Stimulated activated CD4-positive, alpha-beta T cell treated with anti-CD3 and anti-CD28 coated beads, TNF-alpha, amount 100 ng/mL, for 48 hours (primary cell): ENCODE results near the gene SULT1A3.
"Not testable (repeated sequence)": the region's sequence is repeated elsewhere in the genome, so short reads cannot be mapped to it uniquely, and the experiment has no call there.

Experiments used
- DNase-seq, 3 donors: peaks; one replicate each; pipeline ENCODE4 v3.0.0-alpha.2; 2020; ENCODE audit warnings: low read depth in 3 of 3

Gene SULT1A3

GRCh38 chr16:30186782-30187555, 12.1 kb upstream of the SULT1A3 start:
- peak; percentile 75 to 92 (median 80) for DNase-seq

DNA sequence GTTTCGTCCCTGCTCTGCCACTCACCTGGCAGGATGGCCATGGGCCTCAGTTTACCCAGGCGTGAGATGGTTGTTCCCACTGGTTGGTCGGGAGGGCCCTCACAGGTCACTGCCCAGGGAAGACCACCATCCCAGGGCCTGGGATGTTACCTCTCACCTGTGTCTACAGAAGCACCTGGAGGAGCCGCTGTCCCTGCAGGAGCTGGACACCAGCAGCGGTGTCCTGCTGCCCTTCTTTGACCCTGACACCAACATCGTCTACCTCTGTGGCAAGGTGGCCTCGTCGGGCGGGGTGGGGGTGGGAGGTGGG, 11.5 kb upstream of the SULT1A3 start:
- no peak for DNase-seq

DNA sequence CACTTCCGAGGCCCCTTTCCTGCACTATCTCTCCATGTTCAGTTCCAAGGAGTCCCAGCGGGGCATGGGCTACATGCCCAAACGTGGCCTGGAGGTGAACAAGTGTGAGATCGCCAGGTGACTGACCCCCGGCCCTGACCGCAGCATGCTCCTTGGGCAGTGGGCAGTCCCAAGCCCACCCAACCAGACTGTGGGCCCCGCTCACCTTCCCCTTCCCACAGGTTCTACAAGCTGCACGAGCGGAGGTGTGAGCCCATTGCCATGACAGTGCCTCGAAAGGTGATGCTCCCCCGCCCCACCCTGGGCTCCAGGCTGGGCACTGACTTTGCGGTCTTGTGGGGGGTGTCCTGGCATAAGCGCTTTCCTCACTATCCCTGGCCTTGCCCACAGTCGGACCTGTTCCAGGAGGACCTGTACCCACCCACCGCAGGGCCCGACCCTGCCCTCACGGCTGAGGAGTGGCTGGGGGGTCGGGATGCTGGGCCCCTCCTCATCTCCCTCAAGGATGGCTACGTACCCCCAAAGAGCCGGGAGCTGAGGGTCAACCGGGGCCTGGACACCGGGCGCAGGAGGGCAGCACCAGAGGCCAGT, 11.0 kb upstream of the SULT1A3 start:
- DNase-seq, result no peak

DNA sequence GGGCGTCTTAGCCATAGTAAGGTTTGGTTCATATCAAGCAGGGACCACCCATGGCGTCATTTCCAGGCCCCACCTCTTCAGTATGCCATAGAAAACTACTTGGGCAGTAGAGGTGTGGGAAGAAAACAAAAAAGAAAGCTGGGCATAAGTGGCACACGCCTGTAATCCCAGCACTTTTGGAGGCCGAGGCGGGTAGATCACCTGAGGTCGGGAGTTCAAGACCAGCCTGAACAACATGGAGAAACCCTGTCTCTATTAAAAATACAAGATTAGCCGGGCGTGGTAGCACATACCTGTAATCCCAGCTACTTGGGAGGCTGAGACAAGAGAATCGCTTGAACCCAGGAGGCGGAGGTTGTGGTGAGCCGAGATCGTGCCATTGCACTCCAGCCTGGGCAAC, 7.9 kb upstream of the SULT1A3 start:
- not testable (repeated sequence) for DNase-seq

GRCh38 chr16:30193098-30193497, 6.0 kb upstream of the SULT1A3 start:
- not testable (repeated sequence) for DNase-seq

DNA sequence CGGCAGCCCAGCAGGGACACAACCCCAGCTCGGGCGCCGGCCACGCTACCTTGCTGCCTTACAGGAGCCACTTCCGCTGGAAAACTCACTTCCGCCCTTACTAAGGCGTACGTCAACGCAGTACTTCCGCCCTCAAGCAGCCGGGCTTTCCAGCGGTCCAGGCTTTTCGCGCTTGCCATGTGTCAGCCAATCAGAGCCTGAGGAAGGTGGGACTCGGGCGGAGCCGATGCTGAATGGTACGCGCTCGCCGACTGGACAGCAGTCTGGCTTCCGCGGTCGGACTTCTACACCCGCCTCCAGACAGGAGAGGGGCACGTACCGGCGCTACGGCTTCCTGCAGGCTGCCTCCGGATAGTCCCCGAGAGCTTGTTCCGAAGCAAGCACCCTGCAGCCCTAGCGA, 5.4 kb upstream of the SULT1A3 start, which contains the start of the genes BOLA2B and SLX1A:
BOLA2B (minus strand) TSS at position 52 of the 400 bp plus-strand sequence. CDS start 71 bp downstream, outside the sequence.
SLX1A (plus strand) TSS at position 261 of the 400 bp plus-strand sequence. CDS start 210 bp downstream, outside the sequence.
- DNase-seq, result not testable (repeated sequence)

- DNase-seq, result not testable (repeated sequence)
Measured at GRCh38 chr16:30194172-30194925, 4.7 kb upstream of the SULT1A3 start.

GRCh38 chr16:30197001-30197400, 2.1 kb upstream of the SULT1A3 start:
- not testable (repeated sequence) for DNase-seq

- DNase-seq, result not testable (repeated sequence)
Measured at GRCh38 chr16:30199608-30200343, 721 bp downstream of the SULT1A3 start.

DNA sequence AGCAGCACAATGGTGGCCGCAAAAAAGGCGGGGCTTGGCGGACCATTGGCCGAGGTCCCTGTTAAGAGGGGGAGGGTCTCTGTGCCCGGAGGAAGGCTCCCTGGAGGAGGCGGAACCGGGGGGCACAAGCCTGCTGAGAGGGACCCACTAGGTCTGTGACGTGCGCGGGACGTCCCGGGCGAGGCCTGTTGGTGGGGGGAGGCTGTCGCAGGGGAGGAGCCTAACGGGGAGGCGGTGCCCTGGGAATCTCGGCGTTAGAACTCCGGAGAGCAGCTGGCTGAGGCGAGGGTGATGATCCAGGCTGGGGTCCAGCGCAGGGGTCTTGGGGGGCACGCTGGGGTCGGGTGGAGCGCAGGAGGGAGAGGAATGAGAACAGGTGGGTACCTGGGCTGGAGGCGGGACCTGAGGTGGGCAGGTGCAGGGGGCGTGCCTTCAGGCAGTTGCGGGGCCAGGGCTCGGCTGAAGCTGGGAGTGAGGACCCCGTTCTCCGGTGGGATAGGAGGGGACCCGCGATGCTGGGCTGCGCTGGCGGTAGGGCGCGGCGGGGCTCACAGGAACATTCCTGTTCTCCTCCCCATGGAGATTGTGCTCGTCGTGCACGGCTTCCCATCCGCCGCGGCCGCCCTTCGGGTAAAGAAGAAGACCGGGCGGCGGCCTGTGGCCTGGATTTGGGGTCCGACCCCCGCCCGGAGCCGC, 6.6 kb downstream of the SULT1A3 start:
- not testable (repeated sequence) for DNase-seq

DNA sequence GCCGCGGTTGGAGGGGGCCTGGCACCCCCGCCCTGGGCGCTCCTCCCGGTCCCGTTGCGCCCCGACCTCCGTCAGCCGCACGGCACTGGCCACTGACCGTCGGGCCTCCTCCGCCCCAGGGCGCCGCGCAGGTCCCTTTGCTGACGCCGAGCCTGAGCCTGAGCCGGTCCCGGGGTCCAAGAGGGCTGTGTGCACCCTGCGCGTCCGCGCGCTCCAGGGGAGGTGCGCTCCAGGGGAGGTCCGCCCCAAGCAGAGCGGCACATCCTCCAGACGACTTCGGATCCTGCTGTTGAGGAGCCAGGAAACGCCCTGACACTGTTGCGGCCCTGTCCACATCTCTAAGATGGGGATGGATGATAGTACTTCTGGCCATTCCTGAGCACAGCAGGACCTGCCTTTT, 7.2 kb downstream of the SULT1A3 start:
- DNase-seq, result not testable (repeated sequence)

- not testable (repeated sequence) for DNase-seq
Measured at GRCh38 chr16:30207063-30207704, 8.1 kb downstream of the SULT1A3 start.

DNA sequence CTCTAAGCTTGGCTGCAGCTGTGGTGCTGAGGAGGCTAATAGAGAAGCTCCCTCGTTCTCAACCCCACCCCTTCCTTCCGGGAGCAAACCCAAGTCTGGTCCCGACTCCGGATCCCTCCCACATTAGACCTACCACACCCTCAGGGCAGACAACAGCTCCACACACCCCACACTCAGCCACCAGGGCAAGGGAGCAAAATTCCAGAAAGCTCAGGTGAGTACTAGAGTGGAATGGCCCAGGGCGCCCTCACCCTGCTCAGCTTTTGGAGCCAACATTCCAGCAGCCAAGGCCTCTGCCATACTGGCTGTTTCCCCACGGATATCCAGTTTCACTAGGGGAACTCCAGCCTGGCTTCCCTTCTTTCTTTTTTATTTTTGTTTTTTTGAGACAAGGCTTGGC, 10.0 kb downstream of the SULT1A3 start:
- not testable (repeated sequence) for DNase-seq

GRCh38 chr16:30211414-30211813, 12.4 kb downstream of the SULT1A3 start:
- not testable (repeated sequence) for DNase-seq

DNA sequence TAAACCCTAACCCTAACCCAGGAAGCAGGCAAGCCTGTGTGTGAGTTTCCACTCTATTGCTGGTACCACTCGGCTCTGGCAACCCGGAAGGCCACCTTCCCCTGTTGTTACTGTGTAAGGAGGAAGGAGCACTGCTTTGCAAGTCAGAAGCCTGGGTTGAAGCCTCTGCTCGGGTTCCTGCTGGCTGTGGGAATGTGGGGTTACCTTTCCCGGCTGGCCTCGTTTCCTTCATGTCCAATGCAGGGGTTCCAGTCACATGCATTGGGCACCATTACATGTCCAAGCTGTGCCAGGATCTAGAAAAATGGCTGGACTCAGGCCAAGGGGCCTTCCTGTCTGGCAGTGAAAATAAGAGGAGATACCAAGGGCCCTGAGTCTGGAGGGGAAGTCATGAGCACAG, 18.0 kb downstream of the SULT1A3 start:
- not testable (repeated sequence) for DNase-seq

DNA sequence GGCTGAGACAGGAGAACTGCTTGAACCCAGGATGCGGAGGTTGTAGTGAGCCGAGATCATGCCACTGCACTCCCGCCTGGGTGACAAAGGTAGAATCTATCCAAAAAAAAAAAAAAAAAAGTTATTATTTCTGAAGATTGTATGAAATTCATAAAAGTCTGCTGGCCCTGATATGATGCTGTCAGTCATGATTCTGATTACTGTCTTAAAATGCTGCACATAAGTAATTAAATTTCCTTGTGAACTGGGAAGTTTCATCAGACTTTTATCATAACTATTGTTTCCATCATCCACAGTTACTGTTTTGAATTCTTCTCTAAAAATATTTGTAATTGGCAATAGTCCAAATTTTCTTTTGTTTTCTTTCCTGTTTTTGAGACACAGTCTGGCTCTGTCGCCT, 49.3 kb downstream of the SULT1A3 start, which contains the start of gene NPIPB13:
NPIPB13 (minus strand) TSS at position 101 of the 400 bp plus-strand sequence. CDS start 2,906 bp downstream, outside the sequence.
- DNase-seq, result not testable (repeated sequence)
